Measurements from ENCODE around the gene ALK.

Gene ALK

GRCh38 chr2:29440921-29441623 is 480.3 kb downstream of the ALK start:
- no peaks in the 10 kb centered on the region for H3K36me3 ChIP-seq (ENCODE audit: control insufficient read depth in 2 of 2, insufficient read depth in 1 of 2, low read length in 2 of 2)
- POLR2A ChIA-PET, result no interaction called here
- CTCF ChIA-PET, result no interaction called here
- no peak overlapping the region for H3K4me3 ChIP-seq (ENCODE audit: low read depth, low read length)
- H3K27ac ChIP-seq (ENCODE audit: extremely low read depth, low read depth, low read length), result no peak overlapping the region
- H3K9me3 ChIP-seq (ENCODE audit: control insufficient read depth, insufficient read depth, low read depth, low read length), result no peaks in the 10 kb centered on the region
- TF ChIP-seq ZNF768 (tag by site-specific recombination; IDR thresholded peaks at IDR 0.05) (no peak), ZNF223 (tag by site-specific recombination; IDR thresholded peaks at IDR 0.05) (no peak), ZNF473 (tag by site-specific recombination; IDR thresholded peaks at IDR 0.05) (no peak), PRDM4 (tag by site-specific recombination; IDR thresholded peaks at IDR 0.05) (no peak)
- peaks cover 12% of the 10 kb centered on the region for H3K4me1 ChIP-seq (ENCODE audit: control insufficient read depth, insufficient read depth, low read length)

- CTCF ChIA-PET, result no interaction called here
- Histone ChIP-seq H3K4me1 (ENCODE audit: control insufficient read depth, insufficient read depth, low read length) (no peaks in the 10 kb centered on the region), H3K4me3 (ENCODE audit: low read depth, low read length) (no peak overlapping the region), H3K27ac (ENCODE audit: extremely low read depth, low read depth, low read length) (no peak overlapping the region), H3K36me3 (ENCODE audit: control insufficient read depth in 2 of 2, insufficient read depth in 1 of 2, low read length in 2 of 2) (no peaks in the 10 kb centered on the region), H3K9me3 (ENCODE audit: control insufficient read depth, insufficient read depth, low read depth, low read length) (no peaks in the 10 kb centered on the region)
- TF ChIP-seq ZNF521 (tag by site-specific recombination; IDR thresholded peaks at IDR 0.05), result no peak
- no peak for TF ChIP-seq ZNF449 (tag by site-specific recombination; IDR thresholded peaks at IDR 0.05)
- TF ChIP-seq ZNF558 (tag by site-specific recombination; IDR thresholded peaks at IDR 0.05), result no peak
- TF ChIP-seq ZNF132 (tag by site-specific recombination; IDR thresholded peaks at IDR 0.05; ENCODE audit: borderline replicate concordance), result no peak
- POLR2A ChIA-PET, result no interaction called here
Observed at GRCh38 chr2:29433920-29434319, 487.5 kb downstream of the ALK start.

- CTCF ChIA-PET, result interaction anchor here (0.6 to 1.1 kb wide), 2 partner anchors 124 to 158 kb away, joined by 3 read pairs; no protein-coding TSS in a partner anchor
Observed at GRCh38 chr2:29433128-29433527, 488.3 kb downstream of the ALK start.

More at GRCh38 chr2:29433128-29433527, 488.3 kb downstream of the ALK start:
- Histone ChIP-seq H3K4me1 (ENCODE audit: control insufficient read depth, insufficient read depth, low read length) (no peaks in the 10 kb centered on the region), H3K9me3 (ENCODE audit: control insufficient read depth, insufficient read depth, low read depth, low read length) (no peaks in the 10 kb centered on the region), H3K4me3 (ENCODE audit: low read depth, low read length) (no peak overlapping the region), H3K36me3 (ENCODE audit: control insufficient read depth in 2 of 2, insufficient read depth in 1 of 2, low read length in 2 of 2) (no peaks in the 10 kb centered on the region), H3K27ac (ENCODE audit: extremely low read depth, low read depth, low read length) (no peak overlapping the region)
- TF ChIP-seq, protein P1, sequence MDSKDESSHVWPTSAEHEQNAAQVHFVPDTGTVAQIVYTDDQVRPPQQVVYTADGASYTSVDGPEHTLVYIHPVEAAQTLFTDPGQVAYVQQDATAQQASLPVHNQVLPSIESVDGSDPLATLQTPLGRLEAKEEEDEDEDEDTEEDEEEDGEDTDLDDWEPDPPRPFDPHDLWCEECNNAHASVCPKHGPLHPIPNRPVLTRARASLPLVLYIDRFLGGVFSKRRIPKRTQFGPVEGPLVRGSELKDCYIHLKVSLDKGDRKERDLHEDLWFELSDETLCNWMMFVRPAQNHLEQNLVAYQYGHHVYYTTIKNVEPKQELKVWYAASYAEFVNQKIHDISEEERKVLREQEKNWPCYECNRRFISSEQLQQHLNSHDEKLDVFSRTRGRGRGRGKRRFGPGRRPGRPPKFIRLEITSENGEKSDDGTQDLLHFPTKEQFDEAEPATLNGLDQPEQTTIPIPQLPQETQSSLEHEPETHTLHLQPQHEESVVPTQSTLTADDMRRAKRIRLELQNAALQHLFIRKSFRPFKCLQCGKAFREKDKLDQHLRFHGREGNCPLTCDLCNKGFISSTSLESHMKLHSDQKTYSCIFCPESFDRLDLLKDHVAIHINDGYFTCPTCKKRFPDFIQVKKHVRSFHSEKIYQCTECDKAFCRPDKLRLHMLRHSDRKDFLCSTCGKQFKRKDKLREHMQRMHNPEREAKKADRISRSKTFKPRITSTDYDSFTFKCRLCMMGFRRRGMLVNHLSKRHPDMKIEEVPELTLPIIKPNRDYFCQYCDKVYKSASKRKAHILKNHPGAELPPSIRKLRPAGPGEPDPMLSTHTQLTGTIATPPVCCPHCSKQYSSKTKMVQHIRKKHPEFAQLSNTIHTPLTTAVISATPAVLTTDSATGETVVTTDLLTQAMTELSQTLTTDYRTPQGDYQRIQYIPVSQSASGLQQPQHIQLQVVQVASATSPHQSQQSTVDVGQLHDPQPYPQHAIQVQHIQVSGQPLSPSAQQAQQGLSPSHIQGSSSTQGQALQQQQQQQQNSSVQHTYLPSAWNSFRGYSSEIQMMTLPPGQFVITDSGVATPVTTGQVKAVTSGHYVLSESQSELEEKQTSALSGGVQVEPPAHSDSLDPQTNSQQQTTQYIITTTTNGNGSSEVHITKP (tag by site-specific recombination; IDR thresholded peaks at IDR 0.05), result no peak
- POLR2A ChIA-PET, result no interaction called here

Measured in HEK293 (cell line).